Measurements from ENCODE around the gene VARS1.
"Not testable (repeated sequence)": the region's sequence is repeated elsewhere in the genome, so short reads cannot be mapped to it uniquely, and the experiment has no call there.

Gene VARS1

DNA sequence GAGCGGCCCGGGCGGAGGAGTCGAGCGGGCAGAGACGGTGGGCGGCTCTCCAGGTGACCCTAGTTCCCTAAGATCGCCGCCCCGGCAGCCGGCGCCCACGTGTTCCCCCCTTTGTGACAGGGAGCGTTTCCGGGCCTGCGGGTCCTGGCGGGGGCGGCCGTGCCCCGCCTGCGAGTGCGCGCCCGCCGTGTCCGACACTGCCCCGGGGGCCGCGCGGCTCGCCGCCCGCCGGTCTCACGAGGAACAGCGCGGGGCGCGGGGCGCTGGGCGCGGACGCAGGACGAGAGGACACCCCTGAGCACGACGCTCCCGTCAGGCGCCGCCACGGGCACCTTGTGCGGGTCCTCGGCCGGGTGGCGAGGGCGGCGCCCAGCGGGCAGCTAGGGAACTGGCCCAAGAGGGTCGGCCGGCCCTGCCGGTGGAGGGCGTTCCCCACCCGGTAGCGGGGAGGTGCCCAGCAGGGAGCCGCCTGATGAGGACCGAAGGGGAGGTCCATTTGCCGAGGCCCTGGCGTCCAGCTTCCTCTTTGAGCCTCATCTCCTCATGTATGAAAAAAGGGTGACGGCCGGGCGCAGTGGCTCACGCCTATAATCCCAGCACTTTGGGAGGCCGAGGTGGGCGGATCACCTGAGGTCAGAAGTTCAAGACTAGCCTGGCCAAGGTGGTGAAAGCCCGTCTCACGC, at the start of gene VARS1:
Gene VARS1, minus strand, starts transcription at position 137 of the 683 bp plus-strand sequence. CDS start 535 bp downstream, outside the sequence.
- no peak for FAIRE-seq

DNA sequence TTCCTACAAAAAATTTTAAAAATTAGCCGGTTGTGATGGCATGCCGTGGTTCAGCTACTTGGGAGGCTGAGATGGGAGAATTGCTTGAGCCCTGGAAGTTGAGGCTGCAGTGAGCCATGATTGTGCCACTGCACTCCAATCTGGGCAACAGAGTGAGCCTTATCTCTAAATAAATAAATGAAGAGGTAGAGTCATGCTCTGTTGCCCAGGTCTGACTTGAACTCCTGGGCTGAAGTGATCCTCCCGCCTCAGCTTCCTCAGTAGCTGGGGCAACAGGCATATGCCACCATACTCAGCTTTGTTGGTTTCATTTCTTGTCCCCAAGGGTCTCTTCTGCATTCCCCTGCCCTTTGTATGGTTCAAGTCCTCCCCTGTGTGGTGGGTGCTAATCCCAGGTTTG, 49.0 kb upstream of the VARS1 start:
- FAIRE-seq = no peak

DNA sequence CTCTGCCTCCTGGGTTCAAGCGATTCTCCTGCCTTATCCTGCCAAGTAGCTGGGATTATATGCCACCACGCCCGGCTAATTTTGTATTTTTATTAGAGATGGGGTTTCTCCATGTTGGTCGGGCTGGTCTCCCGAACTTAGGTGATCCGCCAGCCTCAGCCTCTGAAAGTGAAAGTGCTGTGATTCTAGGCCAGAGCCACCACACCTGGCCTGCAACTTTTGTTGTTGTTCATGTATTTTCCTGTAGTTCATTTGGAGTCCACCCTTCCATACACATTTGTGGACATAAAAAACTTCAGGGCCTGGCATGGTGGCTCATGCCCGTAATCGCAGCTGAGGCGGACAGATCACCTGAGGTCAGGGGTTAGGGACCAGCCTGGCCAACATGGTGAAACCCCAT, 46.5 kb upstream of the VARS1 start:
- no peak for FAIRE-seq

DNA sequence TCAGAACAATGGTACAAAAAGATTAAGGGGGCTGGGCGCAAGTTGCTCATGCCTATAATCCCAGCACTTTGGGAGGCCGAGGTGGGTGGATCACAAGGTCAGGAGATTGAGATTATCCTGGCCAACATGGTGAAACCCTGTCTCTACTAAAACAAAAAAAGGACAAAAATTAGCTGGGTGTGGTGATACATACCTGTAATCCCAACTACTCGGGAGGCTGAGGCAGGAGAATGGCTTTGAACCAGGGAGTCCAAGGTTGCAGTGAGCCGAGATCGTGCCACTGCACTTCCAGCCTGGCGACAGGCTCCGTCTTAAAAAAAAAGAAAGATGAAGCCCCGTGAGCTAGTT, 44.2 kb upstream of the VARS1 start:
- not testable (repeated sequence) for FAIRE-seq

DNA sequence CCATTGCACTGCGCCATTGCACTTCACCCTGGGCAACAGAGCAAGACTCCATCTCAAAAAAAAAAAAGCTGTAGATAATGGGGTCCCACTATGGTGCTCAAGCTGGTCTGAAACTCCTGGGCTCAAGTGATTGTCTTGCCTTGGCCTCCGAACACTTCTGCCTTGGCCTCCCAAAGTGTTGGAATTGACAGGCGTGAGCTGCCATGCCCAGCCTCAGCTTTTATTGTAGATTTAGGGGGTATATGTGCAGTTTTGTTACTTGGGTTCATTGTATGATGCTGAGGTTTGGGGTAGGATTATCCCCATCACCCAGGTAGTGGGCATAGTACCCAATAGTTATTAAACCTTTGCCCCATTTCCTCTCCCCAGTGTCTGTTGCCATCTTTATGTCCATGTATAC, 43.4 kb upstream of the VARS1 start:
- FAIRE-seq = no peak

DNA sequence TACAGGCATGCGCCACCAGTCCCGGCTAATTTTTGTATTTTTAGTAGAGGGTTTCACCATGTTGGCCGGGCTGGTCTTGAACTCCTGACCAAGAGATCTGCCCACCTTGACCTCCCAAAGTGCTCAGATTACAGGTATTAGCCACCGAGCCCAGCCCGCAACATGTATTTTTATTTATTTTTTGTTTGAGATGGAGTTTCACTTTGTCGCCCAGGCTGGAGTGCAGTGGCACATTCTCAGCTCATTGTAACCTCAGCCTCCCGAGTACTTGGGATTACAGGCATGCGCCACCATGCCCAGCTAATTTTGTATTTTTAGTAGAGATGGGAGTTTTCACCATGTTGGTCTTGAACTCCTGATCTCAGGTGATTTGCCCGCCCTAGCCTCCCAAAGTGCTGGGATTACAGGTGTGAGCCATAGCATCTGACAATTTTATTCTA, 42.6 kb upstream of the VARS1 start:
- not testable (repeated sequence) for FAIRE-seq

DNA sequence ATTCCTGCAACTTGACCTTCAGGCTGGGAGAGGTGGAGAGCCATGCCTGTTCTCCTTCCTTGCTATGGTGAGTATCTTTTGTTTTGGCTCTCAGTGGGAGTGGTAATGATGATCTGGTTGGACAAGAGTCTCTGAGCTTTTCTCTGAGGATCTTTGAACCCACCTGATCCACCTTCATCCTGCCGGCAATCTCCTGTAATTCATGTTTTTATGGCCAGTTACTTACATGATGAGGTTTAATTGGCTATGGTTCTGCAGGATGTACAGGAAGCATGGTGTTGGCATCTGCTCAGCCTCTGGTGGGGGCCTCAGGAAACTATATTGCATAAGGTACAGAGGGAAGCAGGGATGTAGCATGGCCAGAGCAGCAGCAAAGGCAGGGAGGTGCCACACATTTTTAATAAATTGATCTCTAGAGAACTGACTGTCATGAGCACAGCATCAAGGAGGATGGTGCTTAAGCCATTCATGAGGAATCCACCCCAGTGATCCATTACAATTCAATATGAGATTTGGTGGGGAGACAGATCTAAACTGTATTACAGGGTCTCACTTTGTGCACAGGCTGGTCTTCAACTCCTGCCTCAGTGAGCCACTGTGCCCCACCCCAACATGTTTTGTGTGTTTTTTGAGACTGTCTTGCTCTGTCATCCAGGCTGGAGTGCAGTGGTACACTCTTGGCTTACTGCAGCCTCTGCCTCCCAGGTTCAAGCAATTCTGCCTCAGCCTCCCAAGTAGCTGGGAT, 42.0 kb upstream of the VARS1 start:
- FAIRE-seq = no peak

DNA sequence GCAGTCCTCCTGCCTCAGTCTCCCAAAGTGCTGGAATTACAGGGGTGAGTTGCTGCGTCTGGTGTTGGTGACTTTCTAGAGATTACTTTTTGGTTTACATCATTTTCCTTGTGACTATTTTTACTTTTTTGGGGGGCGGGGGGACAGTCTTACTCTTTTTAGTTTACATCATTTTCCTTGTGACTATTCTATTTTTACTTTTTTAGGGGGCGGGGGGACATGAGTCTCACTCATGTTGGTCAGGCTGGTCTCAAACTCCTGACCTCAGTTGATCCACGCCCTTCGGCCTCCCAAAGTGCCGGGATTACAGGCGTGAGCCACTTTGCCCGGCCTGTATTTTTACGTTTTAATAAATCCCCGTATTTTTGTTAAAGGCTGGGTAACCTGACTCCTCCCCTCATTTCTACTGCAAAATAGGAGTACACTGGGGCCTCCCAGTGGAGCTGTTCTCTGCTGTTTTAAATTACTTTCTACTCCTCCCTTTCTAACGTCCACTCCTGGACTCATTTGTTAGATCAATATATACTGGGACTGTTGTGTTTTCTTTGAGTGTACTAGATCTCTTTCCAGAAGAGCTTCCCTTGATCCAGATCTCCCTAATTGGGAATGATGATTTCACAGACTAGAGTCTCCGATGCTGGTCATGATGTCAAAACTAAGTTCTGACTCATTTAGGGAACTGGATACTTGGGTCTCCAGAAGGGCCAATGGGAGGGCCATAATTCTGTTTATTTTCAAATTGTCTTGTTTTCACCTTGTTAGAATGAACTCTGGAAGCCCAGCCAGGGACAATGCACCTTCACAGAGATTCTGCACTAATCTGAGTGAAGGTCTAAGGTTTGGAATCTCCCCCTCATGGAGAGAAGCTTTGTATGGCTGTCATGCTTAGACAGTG, 41.2 kb upstream of the VARS1 start:
- no peak for FAIRE-seq

DNA sequence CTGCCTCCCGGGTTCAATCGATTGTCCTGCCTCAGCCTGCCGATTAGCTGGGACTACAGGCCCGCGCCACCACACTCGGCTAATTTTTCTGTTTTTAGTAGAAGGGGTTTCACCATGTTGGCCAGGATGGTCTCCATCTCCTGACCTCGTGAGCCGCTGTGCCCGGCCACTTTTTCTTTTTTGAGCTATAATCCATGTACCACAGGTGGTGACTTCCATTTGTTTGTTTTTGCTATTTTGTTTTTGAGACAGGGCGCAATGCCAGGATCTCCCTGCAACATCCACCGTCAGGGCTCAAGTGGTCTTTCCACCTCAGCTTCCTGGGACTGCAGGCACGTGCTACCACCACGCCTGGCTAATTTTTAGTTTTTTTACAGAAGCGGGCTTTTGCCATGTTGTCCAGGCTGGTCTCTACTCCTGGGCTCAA, 40.5 kb upstream of the VARS1 start:
- no peak for FAIRE-seq

DNA sequence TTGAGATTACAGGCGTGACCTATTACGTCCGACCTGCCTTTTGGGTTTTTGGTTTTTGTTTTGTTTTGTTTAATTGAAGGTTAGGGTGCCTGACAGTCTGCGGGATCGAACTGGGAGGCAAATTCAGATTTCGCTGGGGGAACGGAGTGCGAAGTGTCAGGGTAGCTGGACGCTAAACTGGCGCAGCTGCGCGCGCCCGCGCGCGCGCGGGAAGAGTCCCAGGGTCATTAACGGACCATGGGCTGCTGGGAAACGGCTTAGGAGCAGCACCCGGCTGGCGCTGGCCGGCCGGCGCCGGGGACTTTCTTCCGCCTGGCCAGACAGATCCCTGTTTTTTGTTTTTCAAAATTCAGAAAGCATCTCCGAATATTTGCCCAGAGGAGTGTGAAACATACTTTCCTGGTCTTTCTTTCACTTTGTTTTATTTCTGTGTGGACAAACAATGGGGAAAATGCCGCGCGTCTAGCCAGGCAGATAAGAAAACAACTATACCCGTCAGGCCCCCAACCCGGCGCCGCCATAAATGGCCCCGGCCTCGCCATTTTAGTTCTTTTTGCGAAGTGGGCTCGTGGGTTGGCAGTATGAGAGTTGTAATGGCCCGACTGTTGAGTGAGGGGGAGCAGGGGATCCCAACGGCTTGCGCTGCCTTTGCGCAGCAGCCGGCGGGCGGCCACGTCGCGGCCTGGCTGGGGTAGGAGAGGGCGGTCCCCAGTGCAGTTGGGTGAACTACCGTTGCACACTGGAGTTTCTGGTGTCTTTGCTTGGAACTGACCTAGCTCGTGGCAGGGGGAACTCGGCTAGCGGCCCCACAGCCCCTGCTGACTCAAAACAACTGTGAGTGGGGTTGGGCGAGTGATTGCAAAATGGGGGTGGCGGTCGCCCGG, 39.1 kb upstream of the VARS1 start:
- FAIRE-seq = peak; percentile 60

DNA sequence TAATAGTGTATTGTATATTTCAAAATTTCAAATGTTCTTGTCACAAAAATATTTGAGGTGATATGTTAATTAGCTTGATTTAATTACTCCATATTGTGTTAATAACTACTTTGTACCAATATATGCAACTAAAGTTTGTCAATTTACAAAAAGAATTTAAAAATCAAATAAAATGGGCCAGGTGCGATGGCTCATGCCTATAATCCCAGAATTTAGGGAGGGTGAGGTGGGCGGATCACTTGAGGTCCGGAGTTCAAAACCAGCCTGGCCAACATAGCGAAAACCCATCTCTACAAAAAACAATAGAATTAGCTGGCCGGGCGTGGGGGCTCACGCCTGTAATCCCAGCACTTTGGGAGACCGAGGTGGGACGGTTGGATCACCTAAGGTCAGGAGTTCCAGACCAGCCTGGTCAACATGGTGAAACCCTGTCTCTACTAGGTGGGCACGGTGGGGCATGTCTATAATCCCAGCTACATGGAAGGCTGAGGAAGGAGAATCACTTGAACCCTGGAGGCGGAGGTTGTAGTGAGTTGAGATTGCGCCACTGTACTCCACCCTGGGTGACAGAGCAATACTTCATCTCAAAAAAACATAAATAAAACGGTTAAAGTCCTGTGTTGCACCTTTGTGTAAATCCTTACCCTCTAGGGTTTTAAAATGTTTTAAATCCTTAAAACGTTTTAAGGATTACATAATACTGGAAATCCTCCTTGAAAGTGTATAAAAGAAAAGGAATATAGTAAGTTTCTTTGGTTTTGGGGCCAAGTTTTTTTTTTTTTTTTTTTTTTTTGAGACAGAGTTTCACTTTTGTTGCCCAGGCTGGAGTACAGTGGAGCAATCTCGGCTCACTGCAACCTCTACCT, 36.0 kb upstream of the VARS1 start:
- no peak for FAIRE-seq

DNA sequence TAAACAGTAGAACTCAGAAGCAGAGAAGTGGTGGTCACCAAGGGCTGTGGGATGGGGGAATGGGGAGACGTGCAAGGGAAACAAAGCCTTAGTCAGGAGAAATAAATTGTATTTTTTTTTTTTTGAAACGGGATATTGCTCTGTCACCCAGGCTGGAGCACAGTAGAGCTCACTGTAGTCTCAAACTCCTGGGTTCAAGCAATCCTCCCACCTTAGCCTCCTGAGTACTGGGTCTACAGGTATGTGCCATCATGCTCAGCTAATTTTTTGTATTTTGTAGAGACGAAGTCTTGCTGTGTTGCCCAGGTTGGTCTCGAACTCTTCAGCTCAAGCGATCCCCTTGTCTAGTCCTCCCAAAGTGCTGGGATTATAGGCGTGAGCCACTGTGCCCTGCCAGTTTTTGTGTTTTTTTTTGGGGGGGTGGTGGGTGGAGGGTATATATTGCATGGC, 35.4 kb upstream of the VARS1 start:
- FAIRE-seq = no peak

DNA sequence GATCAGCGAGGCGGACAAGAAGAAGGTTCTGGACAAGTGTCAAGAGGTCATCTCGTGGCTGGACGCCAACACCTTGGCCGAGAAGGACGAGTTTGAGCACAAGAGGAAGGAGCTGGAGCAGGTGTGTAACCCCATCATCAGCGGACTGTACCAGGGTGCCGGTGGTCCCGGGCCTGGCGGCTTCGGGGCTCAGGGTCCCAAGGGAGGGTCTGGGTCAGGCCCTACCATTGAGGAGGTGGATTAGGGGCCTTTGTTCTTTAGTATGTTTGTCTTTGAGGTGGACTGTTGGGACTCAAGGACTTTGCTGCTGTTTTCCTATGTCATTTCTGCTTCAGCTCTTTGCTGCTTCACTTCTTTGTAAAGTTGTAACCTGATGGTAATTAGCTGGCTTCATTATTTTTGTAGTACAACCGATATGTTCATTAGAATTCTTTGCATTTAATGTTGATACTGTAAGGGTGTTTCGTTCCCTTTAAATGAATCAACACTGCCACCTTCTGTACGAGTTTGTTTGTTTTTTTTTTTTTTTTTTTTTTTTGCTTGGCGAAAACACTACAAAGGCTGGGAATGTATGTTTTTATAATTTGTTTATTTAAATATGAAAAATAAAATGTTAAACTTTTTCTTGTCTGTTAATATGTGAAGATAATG, 34.2 kb upstream of the VARS1 start:
- peak; percentile 80 for FAIRE-seq

DNA sequence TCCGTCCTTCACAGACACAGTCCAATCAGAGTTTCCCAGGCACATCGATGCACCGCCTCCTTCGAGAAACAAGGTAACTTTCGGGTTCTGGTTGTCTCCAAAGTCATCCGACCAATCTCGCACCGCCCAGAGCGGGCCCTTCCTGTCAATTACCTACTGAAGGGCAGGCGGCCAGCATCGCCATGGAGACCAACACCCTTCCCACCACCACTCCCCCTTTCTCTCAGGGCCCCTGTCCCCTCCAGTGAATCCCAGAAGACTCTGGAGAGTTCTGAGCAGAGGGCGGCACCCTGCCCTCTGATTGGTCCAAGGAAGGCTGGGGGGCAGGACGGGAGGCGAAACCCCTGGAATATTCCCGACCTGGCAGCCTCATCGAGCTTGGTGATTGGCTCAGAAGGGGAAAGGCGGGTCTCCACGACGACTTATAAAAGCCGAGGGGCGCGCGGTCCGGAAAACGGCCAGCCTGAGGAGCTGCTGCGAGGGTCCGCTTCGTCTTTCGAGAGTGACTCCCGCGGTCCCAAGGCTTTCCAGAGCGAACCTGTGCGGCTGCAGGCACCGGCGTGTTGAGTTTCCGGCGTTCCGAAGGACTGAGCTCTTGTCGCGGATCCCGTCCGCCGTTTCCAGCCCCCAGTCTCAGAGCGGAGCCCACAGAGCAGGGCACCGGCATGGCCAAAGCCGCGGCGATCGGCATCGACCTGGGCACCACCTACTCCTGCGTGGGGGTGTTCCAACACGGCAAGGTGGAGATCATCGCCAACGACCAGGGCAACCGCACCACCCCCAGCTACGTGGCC, 31.9 kb upstream of the VARS1 start, which contains the start of gene HSPA1B:
Gene HSPA1B, plus strand, starts transcription at position 453 of the 794 bp plus-strand sequence. Its CDS starts 213 bp downstream, at position 666.
- FAIRE-seq = peak; percentile 97

DNA sequence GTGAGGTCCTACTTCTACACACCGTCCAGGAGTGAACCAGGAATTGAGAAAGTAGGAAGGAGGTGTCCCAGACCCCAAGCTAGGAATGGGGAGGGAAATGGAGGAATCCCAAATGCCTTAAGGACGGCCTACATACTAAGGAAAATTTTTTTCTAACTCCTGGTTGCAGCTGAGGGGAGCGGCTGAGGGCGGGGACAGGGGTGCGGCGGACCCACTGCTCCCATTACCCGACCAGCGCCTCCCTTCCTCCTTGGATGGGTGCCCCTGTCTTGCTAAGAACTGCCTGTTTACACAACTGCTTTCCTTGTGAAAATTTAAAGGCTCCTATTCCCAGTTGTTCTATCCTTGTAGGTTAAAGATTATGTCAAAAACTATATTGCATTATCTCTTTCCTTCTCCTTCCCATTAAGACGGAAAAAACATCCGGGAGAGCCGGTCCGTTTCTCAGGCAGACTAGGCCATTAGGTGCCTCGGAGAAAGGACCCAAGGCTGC, 31.3 kb upstream of the VARS1 start:
- no peak for FAIRE-seq

DNA sequence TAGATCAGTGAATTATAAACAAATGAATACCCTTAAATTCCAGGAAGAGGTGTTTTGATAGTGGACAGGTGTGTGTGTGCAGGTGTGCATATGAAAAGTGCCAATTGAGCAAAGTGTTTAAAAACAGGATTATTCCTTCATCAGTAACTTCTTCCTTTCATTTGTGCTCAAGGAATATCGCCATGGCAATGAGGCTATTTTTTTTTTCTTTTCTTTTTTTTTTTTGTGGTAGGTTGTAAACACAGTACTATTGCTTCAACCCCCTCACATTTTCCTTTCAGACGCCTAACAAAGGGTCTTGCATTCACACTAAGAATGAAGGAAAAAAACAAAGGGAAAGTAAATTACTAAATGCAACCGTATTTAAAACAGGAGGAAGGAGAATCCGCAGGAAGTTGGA, 30.0 kb upstream of the VARS1 start:
- no peak for FAIRE-seq

DNA sequence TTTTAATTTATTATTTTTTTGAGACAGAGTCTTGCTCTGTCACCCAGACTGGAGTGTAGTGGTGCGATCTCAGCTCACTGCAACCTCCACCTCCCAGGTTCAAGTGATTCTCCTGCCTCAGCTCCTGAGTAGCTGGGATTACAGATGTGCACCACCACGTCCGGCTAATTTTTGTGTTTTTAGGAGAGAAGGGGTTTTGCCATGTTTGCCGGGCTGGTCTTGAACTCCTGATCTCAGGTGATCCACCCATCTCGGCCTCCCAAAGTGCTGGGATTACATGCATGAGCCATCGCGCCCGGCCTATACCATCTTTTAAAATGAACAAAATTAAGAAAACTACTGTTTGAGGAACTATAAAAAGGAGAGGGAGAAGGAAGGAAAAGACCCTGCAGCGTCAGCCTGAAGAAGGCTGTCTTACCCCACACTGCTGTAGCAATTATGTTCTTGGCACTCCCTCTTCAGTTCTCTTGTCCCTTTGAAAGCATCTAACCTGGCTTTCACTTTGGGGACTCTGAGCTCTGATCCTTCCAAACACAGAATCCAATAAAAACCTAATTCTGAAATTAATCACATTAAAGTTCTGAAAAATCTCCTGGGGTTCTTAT, 28.1 kb upstream of the VARS1 start:
- FAIRE-seq = not testable (repeated sequence)

DNA sequence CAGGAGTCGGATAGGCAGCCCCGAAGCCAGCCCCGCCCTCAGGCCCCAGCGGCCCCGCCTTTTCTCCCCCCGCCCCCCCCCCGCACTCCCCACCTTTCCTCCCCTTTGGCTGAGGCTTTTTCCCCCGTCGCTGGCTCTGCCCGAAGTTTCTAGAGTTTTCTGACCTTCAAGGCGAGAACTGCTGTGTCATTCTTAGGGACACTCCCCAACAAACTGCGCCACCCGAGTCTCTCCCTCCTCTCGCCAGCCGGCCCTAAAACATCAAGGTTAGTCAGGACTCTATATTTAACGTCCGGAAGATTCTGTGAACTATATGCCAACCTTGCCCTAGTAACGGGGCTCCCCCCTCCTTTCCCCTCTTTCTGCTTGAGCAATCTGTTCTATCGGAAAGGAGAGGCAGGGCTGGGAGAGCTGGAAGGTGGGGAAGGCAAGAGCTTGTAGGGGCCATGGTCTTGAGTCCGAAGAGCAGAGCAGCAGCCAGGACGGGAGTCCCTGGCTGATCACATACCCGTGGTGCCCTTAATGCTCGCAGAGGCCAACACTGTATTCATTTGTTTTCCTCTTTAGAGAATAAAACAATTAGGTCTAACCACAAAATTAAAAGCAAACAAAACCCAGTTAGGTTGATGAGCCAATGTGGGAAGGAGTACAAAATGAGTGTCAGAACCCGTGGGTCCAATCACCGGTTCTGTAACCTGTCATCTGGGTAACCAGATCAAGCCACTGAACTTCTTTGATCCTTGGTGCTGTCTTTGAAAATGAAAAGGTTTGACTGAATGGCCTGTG, 26.7 kb upstream of the VARS1 start:
- no peak for FAIRE-seq
